LNCAP (cell line): ENCODE measurements around the gene C2CD4A.

Experiments
- TF ChIP-seq, protein P1 (sequence below): fragments of 450-650 bp; IDR thresholded peaks from 2 replicates; pipeline ENCODE4 v1.5.1; 2017; ENCODE audit warnings: mild to moderate bottlenecking

The C2CD4A gene

DNA sequence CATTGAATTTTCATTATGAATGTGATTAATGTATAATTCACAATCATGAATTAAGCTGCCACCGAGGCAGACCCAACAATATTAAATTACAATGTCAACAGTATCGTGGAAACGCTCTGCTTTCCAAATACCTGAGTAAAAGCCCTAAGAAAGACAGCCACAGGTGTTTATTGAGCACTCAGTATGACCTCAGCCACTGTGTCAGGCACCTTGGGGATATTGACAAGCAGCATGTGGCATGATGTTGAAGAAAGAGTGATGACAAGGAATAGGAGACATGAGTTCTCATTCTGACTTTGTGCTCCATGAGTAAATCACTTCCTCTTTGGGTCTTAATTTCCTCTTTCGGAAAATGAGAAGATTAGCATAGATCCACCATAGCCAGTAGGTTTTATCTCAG, 12.8 kb downstream of the C2CD4A start:
- TF ChIP-seq, protein P1, sequence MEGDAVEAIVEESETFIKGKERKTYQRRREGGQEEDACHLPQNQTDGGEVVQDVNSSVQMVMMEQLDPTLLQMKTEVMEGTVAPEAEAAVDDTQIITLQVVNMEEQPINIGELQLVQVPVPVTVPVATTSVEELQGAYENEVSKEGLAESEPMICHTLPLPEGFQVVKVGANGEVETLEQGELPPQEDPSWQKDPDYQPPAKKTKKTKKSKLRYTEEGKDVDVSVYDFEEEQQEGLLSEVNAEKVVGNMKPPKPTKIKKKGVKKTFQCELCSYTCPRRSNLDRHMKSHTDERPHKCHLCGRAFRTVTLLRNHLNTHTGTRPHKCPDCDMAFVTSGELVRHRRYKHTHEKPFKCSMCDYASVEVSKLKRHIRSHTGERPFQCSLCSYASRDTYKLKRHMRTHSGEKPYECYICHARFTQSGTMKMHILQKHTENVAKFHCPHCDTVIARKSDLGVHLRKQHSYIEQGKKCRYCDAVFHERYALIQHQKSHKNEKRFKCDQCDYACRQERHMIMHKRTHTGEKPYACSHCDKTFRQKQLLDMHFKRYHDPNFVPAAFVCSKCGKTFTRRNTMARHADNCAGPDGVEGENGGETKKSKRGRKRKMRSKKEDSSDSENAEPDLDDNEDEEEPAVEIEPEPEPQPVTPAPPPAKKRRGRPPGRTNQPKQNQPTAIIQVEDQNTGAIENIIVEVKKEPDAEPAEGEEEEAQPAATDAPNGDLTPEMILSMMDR, result no peak

DNA sequence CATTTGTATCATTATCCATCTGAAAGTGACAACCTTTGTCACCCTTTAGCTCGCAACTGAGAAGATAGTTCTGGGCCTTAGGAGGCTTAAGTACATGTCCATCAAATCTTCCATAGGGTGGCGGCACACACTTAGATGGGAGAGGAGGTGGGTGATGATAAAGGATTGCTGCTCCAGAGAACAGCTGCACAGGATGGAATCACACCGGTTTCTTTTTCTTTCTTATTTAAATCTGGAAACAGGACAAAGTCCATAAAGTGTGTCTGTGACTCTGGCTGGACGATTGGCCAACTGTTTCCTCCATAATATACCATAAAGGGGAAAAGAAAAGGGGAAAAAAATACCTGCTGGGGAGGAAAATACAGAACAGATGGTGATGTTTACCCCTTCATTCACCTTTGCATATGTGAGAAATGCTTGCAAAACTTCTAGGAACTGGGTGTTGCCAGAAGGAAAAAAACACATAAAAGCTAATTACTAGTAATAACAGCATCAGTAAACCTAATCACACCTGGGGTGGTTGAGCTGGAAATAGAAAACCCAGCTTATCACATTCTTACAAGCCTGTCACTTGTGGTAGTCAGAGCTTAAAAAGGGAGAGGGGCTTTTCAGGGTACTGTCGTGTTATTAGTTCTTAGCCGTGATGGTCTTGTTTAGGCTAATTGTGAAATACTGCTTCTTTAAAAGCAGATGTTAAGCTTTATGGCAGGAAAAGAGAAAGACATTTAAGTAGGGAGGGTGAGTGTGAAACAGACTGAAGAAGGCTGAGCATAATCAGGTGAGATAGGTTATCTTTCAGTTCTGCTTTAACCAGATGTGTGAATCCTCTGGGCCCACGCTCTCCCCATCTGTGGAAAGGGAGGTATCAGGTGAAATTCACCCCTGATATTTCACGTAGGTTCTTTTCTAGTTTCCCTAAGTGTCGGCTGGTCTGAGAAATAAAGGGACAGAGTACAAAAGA, 16.7 kb downstream of the C2CD4A start:
- TF ChIP-seq, protein P1, result no peak

DNA sequence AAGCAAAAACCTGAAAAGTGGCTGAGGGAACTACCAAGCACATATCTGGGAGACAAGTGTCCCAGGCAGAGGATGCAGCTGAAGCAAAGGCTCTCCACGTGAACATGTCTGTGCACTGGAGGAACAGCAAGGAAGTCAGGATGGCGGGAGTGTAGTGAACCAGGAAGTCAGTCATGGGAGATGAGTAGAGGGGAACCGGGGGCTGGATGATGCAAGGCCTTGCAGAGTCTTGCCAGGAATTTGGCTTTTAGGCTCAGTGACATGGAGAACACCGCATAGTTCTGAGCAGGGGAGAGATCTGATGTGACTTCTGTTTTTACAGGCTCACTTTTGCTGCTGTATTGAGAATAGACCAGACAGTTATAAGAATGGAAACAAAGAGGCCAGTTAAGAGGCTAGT, 19.0 kb downstream of the C2CD4A start:
- TF ChIP-seq, protein P1, result no peak

DNA sequence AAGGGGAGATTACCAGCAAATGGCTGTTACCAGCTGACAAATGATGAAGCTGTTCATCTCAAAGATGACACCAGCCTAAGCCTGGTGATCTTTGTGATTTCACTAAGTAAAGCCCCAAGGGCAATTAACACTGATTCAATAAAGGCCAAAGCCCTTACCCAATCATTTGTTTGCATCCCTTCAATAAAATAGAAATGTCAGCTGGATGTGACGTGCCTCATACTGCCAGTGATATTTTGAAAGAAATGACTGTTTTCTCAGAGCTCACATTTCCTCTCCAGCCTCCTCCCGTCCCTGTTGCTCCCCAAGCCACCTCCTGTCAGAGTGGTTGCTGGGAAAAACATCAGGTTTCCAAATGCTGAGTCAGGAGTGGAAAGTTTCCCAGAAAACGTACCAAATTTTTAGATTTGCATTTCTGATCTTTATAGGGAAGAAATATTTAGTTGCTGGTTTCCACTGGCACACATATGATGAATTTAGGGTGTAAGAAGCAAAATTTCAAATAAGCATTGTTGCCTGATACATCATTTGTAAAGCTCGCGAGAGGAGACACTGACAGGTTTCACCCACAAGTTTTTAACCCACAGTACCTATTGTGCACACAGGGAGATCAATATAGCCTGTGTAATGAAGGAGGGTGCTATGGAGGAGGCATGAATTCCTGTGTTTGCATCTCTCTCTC, 21.0 kb downstream of the C2CD4A start:
- TF ChIP-seq, protein P1, result no peak

DNA sequence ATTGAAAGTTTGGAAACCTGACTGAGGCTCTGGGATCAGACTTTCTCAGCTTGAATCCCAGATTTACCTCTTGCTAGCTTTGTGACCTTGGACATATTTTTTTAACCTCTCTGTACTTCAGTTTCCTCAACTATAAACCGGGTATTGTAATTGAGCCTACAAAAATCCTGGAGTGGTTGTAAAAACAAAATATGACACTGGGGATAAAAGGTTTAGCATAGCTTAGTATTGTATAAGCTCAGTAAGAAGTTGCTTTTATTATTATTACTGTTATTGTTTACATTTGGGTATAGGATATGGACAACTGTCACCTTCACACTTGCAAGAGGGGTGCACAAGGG, 21.5 kb downstream of the C2CD4A start:
- TF ChIP-seq, protein P1, result no peak

DNA sequence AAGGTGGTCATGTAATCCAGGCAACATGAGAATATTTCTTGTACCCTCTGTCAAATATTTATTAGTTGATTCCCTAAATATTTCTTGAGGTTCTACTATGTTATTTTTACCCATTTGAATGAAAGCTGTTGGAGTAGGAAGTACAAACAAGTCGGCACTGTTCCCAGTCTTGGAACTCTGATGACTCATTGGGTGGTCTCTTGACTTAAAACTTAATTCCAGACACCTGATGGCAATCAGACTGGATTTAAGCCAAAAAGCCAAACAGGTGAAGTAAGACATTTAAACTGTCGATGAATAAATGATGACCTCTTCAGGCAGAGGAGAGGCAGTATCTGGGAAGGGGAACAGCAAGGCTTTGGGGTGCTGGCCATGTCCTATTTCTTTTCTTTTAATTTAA, 22.8 kb downstream of the C2CD4A start:
- TF ChIP-seq, protein P1, result no peak

DNA sequence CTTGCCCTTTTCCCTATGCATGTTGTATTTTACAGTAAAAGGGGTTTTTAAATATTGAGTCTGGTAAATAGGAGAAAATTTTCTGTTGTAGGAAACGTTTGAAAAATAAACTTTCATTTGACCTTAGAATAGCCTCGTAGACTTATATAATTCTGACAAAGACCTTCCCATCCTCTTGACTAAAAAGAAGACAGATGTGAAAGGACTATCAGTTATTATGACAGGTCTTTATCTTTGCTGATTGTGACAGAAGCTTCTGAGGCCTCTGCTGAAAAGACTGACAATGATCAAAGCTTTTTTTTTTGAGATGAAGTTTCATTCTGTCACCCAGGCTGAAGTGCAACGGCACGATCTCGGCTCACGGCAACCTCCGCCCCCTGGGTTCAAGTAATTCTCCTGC, 24.2 kb downstream of the C2CD4A start:
- TF ChIP-seq, protein P1, result no peak
